B cell (primary cell): Measurements from ENCODE around the gene GRIK3. TPM values are rescaled to one million over a fixed set of nuclear protein-coding genes. Genes with fewer than 3 reads are reported as not detected.

Experiments used
- ATAC-seq: fragments of 200-7000 bp; cut with Tn5 transposase; one replicate; pipeline ENCODE4 v1.10.0; 2021; ENCODE audit warnings: low read depth, mild to moderate bottlenecking, moderate number of reproducible peaks, moderate library complexity
- CTCF ChIA-PET: fragments of 350-600 bp; sonication (Branson Sonifier 250); formaldehyde crosslinking; loops from one replicate; lab custom pipeline; 2021; ENCODE audit warnings: antibody characterized with exemption, inconsistent platforms; lab: Charles Lee
- POLR2A ChIA-PET: fragments of 350-600 bp; sonication (Branson Sonifier 250); formaldehyde crosslinking; loops from one replicate; lab custom pipeline; 2021; ENCODE audit warnings: antibody characterized with exemption; lab: Charles Lee
- DNase-seq: peaks from one replicate; pipeline ENCODE4 v3.0.0; 2013
- H2AFZ ChIP-seq: 2 replicates; pipeline ENCODE4 v1.6.1; 2012; ENCODE audit warnings: mild to moderate bottlenecking, low read depth, low read length; ENCODE audit not compliant: insufficient read depth, poor library complexity, severe bottlenecking
- H3K27ac ChIP-seq, 2 donors: 1 replicate in 1 of 2; 2 replicates in 1 of 2; pipeline ENCODE4 v1.5.1; 2012 to 2013; ENCODE audit warnings: low read length in 2 of 2, mild to moderate bottlenecking in 2 of 2, moderate library complexity in 1 of 2
- H3K27me3 ChIP-seq, 4 experiments: fragments of 200-600 bp in 1 of 4; sonication (generic) in 1 of 4; replicated peaks in 1 of 4; 1 replicate in 2 of 4; 2 replicates in 2 of 4; pipeline versions ENCODE4 v1.6.1 to v1.7.0; 2013 to 2016; ENCODE audit warnings: low read length in 3 of 4, mild to moderate bottlenecking in 2 of 4, mixed read lengths in 1 of 4, moderate library complexity in 1 of 4; ENCODE audit not compliant: insufficient read depth in 4 of 4, control insufficient read depth in 3 of 4; ENCODE audit errors: control extremely low read depth in 1 of 4
- H3K36me3 ChIP-seq, 2 experiments: replicated peaks in 1 of 2; 1 replicate in 1 of 2; 2 replicates in 1 of 2; pipeline versions ENCODE4 v1.6.1 to v1.7.1; 2013; ENCODE audit warnings: low read length in 1 of 2; ENCODE audit not compliant: insufficient read depth in 2 of 2, control insufficient read depth in 1 of 2; ENCODE audit errors: control extremely low read depth in 1 of 2, extremely low read depth in 1 of 2
- H3K4me1 ChIP-seq, 2 donors: fragments of 200-600 bp in 1 of 2; sonication (generic) in 1 of 2; 1 replicate in 1 of 2; 2 replicates in 1 of 2; pipeline versions ENCODE4 v1.5.1 to v1.6.1; 2013 to 2017; ENCODE audit warnings: low read length in 2 of 2; ENCODE audit not compliant: control insufficient read depth in 2 of 2, insufficient read depth in 2 of 2
- H3K4me2 ChIP-seq: replicated peaks from 2 replicates; pipeline ENCODE3; 2012; ENCODE audit warnings: mild to moderate bottlenecking, low read depth, low read length; ENCODE audit not compliant: poor library complexity, severe bottlenecking
- H3K4me3 ChIP-seq, 5 experiments: fragments of 200-600 bp in 1 of 5; sonication (generic) in 1 of 5; 1 replicate in 3 of 5; 2 replicates in 2 of 5; pipeline versions ENCODE4 v1.5.1 to v1.7.0; 2011 to 2016; ENCODE audit warnings: low read length in 4 of 5, mild to moderate bottlenecking in 4 of 5, low read depth in 2 of 5, control low read depth in 1 of 5, moderate library complexity in 1 of 5; ENCODE audit not compliant: insufficient read depth in 1 of 5; ENCODE audit errors: control extremely low read depth in 1 of 5, extremely low read depth in 1 of 5
- H3K79me2 ChIP-seq: fragments of 200-600 bp; sonication (generic); one replicate; pipeline ENCODE4 v1.6.0; 2016; ENCODE audit warnings: low read length; ENCODE audit not compliant: control insufficient read depth, insufficient read depth
- H3K9ac ChIP-seq: fragments of 200-600 bp; sonication (generic); 2 replicates; pipeline ENCODE4 v1.6.1; 2017; ENCODE audit warnings: mild to moderate bottlenecking, low read length, moderate library complexity
- H3K9me3 ChIP-seq, 3 donors: one replicate each; pipeline versions ENCODE4 v1.6.1 to v1.7.1; 2013; ENCODE audit warnings: low read length in 2 of 3; ENCODE audit not compliant: control insufficient read depth in 2 of 3, insufficient read depth in 1 of 3; ENCODE audit errors: control extremely low read depth in 1 of 3
- H4K20me1 ChIP-seq: 2 replicates; pipeline ENCODE4 v1.6.0; 2012; ENCODE audit warnings: mild to moderate bottlenecking, low read length; ENCODE audit not compliant: insufficient read depth, control insufficient read depth, poor library complexity, severe bottlenecking
- H3K27ac Mint-ChIP-seq: one replicate; pipeline ENCODE4 v1.8.0; 2021; ENCODE audit warnings: mixed read lengths
- H3K27me3 Mint-ChIP-seq: one replicate; pipeline ENCODE4 v1.8.0; 2021; ENCODE audit warnings: mixed read lengths
- H3K4me1 Mint-ChIP-seq: one replicate; pipeline ENCODE4 v1.8.0; 2021; ENCODE audit warnings: mixed read lengths
- H3K4me3 Mint-ChIP-seq: one replicate; pipeline ENCODE4 v1.8.0; 2021; ENCODE audit warnings: mixed read lengths
- H3K9me3 Mint-ChIP-seq: one replicate; pipeline ENCODE4 v1.8.0; 2022; ENCODE audit warnings: mixed read lengths; ENCODE audit not compliant: insufficient read depth
- EZH2 ChIP-seq: IDR thresholded peaks from 2 replicates; pipeline ENCODE4 v1.6.1; 2012; ENCODE audit warnings: borderline replicate concordance, low read depth, mild to moderate bottlenecking, moderate library complexity, low read length; ENCODE audit not compliant: insufficient read depth, poor library complexity, severe bottlenecking
- WGBS: methylation state at CpG from one replicate; pipeline ENCODE4 v1.1.5; 2013; ENCODE audit warnings: missing lambda C conversion rate; ENCODE audit not compliant: insufficient coverage; 5-methylcytosine and 5-hydroxymethylcytosine counted together
- intact Hi-C: fragments of 100-400 bp; cut with micrococcal nuclease; formaldehyde crosslinking; loops from one replicate; pipeline ENCODE4 v1.10.0; 2022
- polyA plus RNA-seq: library from polyadenylated mRNA; depleted of rRNA; stranded (reverse); fragments of >200 nt; gene quantifications from 2 replicates; pipeline ENCODE4 v1.2.3, GENCODE V29; 2012
- total RNA-seq, 2 donors: library from RNA; stranded (reverse); fragments of 120-200 nt in 1 of 2; gene quantifications; 1 replicate in 1 of 2; 2 replicates in 1 of 2; pipeline versions ENCODE4 v1.2.3 to v1.2.4, GENCODE V29; 2013 to 2022
- TF ChIP-seq, protein P1 (sequence below): fragments of 200-600 bp; IDR thresholded peaks from one replicate; pipeline ENCODE4 v1.8.0; 2022; ENCODE audit warnings: antibody characterized with exemption, mild to moderate bottlenecking

Gene GRIK3
- total and polyA plus RNA-seq, 2 donors (not counting 1 experiment from before 2014, with no cell fraction given), result 0.12 to 1.5 TPM

DNA sequence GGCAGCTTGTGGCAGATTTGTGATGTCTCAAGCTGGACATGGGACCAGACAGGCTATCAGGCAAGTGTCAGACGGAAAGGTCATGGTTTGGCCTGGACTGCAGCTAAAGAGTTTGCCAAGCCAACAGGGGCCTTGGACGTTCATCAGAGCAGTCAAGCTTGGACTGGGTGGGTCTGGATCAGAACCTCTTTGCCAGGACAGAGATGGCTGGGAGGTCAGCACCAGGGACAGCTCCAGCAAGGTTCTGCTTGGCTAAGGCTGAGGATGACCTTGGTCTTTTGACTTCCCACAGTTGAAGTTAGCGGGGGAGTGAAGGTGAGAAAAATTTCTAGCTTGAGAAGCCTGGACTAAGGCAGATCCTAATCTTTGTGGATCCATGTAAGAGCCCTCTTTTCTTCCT is 68.1 kb downstream of the GRIK3 start:
- ChIA-PET POLR2A (no interaction called here), CTCF (no interaction called here)
- Histone ChIP-seq H3K4me2 (no peak overlapping the region), H4K20me1 (no peaks in the 10 kb centered on the region), H2AFZ (no peak overlapping the region), H3K79me2 (no peaks in the 10 kb centered on the region), H3K27me3 (peaks cover 0 to 4% (median 0%) of the 10 kb centered on the region in 4 experiments), H3K9ac (no peak overlapping the region), H3K9me3 (no peaks in the 10 kb centered on the region), H3K36me3 (no peaks in the 10 kb centered on the region), H3K27ac (no peak overlapping the region), H3K4me3 (no peak overlapping the region), H3K4me1 (no peaks in the 10 kb centered on the region)
- Mint-ChIP-seq H3K4me1 (no peaks in the 10 kb centered on the region), H3K27me3 (peaks cover 19% of the 10 kb centered on the region), H3K4me3 (no peak overlapping the region), H3K9me3 (no peaks in the 10 kb centered on the region), H3K27ac (no peak overlapping the region)
- no peak for ATAC-seq
- no peak for TF ChIP-seq EZH2
- TF ChIP-seq, protein P1, sequence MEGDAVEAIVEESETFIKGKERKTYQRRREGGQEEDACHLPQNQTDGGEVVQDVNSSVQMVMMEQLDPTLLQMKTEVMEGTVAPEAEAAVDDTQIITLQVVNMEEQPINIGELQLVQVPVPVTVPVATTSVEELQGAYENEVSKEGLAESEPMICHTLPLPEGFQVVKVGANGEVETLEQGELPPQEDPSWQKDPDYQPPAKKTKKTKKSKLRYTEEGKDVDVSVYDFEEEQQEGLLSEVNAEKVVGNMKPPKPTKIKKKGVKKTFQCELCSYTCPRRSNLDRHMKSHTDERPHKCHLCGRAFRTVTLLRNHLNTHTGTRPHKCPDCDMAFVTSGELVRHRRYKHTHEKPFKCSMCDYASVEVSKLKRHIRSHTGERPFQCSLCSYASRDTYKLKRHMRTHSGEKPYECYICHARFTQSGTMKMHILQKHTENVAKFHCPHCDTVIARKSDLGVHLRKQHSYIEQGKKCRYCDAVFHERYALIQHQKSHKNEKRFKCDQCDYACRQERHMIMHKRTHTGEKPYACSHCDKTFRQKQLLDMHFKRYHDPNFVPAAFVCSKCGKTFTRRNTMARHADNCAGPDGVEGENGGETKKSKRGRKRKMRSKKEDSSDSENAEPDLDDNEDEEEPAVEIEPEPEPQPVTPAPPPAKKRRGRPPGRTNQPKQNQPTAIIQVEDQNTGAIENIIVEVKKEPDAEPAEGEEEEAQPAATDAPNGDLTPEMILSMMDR, result no peak
- DNase-seq, result no peak
- WGBS, result 47% methylated on average over 2 of the region's 3 CpGs
- intact Hi-C loops, result no loop called here

DNA sequence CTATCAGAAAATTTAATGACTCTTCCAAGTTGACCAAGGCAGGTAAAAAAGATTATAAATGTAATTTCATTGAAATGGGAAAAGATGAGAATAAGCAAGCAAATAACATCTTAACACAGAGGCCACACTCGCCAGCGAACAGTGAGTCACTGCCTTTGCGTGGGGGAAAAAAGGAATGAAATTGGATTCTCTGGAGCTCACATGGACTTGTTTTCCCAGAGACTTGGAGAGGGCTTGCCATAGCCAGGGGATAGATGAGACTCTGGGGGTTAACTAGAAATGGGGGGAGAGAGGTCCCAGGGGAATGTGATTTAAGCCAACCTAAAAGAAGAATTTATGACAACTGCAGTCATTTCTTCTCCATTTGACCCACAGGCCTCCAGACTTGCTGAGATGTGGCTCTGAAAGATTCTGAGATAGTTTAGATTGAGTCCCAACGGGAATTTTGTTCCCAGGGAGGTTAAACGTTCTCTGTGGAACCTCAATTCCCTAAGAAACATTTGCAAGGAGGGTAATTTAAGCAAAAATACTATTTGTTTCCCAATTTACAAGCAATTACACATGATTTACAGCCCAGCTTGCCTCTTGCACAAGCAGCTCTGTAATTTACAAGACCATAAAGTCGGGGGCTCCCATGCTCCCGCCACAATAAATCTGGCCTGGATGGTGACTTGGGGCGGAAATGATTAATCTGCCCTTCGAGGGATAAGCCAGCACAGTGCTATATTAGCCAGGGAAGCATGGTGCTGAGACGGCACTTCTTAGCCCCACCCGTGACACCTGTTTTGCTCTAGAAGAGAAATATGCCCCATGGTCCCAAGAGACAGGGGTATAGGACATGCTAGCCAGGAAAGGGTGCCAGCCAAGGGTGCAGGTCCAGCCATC is 68.8 kb downstream of the GRIK3 start:
- ATAC-seq (no peak), DNase-seq (no peak)
- H3K4me1 ChIP-seq, result no peaks in the 10 kb centered on the region
- Mint-ChIP-seq H3K4me1 (no peaks in the 10 kb centered on the region), H3K27ac (no peak overlapping the region), H3K9me3 (no peaks in the 10 kb centered on the region), H3K4me3 (no peak overlapping the region), H3K27me3 (peaks cover 19% of the 10 kb centered on the region)
- H3K9me3 ChIP-seq, result no peaks in the 10 kb centered on the region
- H3K27ac ChIP-seq, result no peak overlapping the region
- CTCF ChIA-PET, result no interaction called here
- no peak overlapping the region for H3K4me2 ChIP-seq
- peaks cover 0 to 2% (median 0%) of the 10 kb centered on the region in 4 experiments for H3K27me3 ChIP-seq
- intact Hi-C loops, result no loop called here
- H4K20me1 ChIP-seq, result no peaks in the 10 kb centered on the region
- no peaks in the 10 kb centered on the region for H3K36me3 ChIP-seq
- H2AFZ ChIP-seq, result no peak overlapping the region
- H3K79me2 ChIP-seq, result no peaks in the 10 kb centered on the region
- POLR2A ChIA-PET, result no interaction called here
- WGBS, result 81% methylated on average over 9 of the region's 11 CpGs
- no peak overlapping the region for H3K4me3 ChIP-seq
- no peak for TF ChIP-seq EZH2
- TF ChIP-seq, protein P1, result no peak
- no peak overlapping the region for H3K9ac ChIP-seq
